ENCODE results near the gene CACNA1F. TPM values are rescaled to one million over a fixed set of nuclear protein-coding genes. Genes with fewer than 3 reads are reported as not detected.
A peak's percentile ranks its signal among the peaks of the same experiment; 100 is the strongest.

Gene CACNA1F
- total and polyA plus RNA-seq, 9 of the 15 experiments (the other 6 are each of a cell fraction or from before 2014, with no cell fraction given) = under 0.01 to 0.41 (median 0.03) TPM; not detected in 3

GRCh38 chrX:49191574-49192011, 41.5 kb downstream of the CACNA1F start (continued):
- TF ChIP-seq MYC (IDR thresholded peaks at IDR 0.05; ENCODE audit: low read depth, low read length) (no peak), MYC (CRISPR knock-in tag; IDR thresholded peaks at IDR 0.05; ENCODE audit: borderline replicate concordance, low read depth) (no peak)

- no peaks in the 10 kb centered on the region for H3K27me3 ChIP-seq (ENCODE audit: control insufficient read depth in 2 of 2, insufficient read depth in 2 of 2, low read length in 2 of 2)
- H3K9me3 ChIP-seq (replicated peaks; ENCODE audit: control insufficient read depth, insufficient read depth, low read depth, low read length) = no peaks in the 10 kb centered on the region
- H3K27ac ChIP-seq (ENCODE audit: extremely low read depth, low read depth, low read length) = peak overlapping the region; percentile 78
- H3K79me2 ChIP-seq (ENCODE audit: control insufficient read depth, insufficient read depth, low read length) = peaks cover 19% of the 10 kb centered on the region; the same call in 2 of the 3 replicates
- intact Hi-C loops (cut with micrococcal nuclease) (loop anchor here (2.0 to 5.0 kb wide), 2 partner anchors 44 to 92 kb away; no protein-coding TSS in a partner anchor), in situ Hi-C loops (cut with MboI) (no loop called here)
- under 1% methylated on average over 19 of the region's 32 CpGs for WGBS (ENCODE audit: insufficient coverage, low coverage, missing lambda C conversion rate)
- POLR2A ChIA-PET = interaction anchor here (0.6 to 1.4 kb wide), 10 partner anchors 11 to 1704 kb away, joined by 3 to 7 read pairs (median 4); partner anchors contain the start of gene OTUD5
- peak overlapping the region; percentile 80 for H3K4me2 ChIP-seq (ENCODE audit: insufficient read depth, low read length)
- H3K4me3 ChIP-seq = peak overlapping the region; percentile 89
- H3K36me3 ChIP-seq (ENCODE audit: control insufficient read depth, insufficient read depth, low read length) = no peaks in the 10 kb centered on the region
- FAIRE-seq (peak; percentile 100), DNase-seq (ENCODE audit: extremely low read depth in 1 of 4, low spot score in 3 of 4) (peak; percentile 84 to 98 (median 90)), ATAC-seq (peak; percentile 90)
- no peaks in the 10 kb centered on the region for H3K9me1 ChIP-seq (ENCODE audit: control insufficient read depth, insufficient read depth, low read length)
- CTCF ChIA-PET (ENCODE audit: low intra/inter-chr PET ratio) = no interaction called here
- no peaks in the 10 kb centered on the region for H4K20me1 ChIP-seq (replicated peaks; ENCODE audit: control insufficient read depth, insufficient read depth, low read length)
- BruUV-seq (replicated peaks) = no TSS peak
- peak overlapping the region; percentile 81 to 98 for H3K9ac ChIP-seq (ENCODE audit: insufficient read depth in 1 of 2, low read depth in 2 of 2, low read length in 2 of 2)
- H2AFZ ChIP-seq (ENCODE audit: low read depth, low read length) = peak overlapping the region; percentile 91
- peaks cover 41 to 48% of the 10 kb centered on the region in 2 experiments for H3K4me1 ChIP-seq (replicated peaks in 1 of 2; ENCODE audit: control insufficient read depth in 2 of 2, insufficient read depth in 2 of 2, low read length in 2 of 2)
- TF ChIP-seq SMC3 (conservative IDR thresholded peaks at IDR 0.05; ENCODE audit: insufficient read depth, low read depth, low read length) (no peak), C11orf30 (IDR thresholded peaks at IDR 0.05; ENCODE audit: low read depth) (no peak), HLTF (IDR thresholded peaks at IDR 0.05) (no peak), ZNF707 (CRISPR knock-in tag; conservative IDR thresholded peaks at IDR 0.05) (no peak), NRF1 (conservative IDR thresholded peaks at IDR 0.05 in 1 of 2, IDR thresholded peaks at IDR 0.05 in 1 of 2) (peak; percentile 92 to 94), SIX5 (IDR thresholded peaks at IDR 0.05; ENCODE audit: borderline replicate concordance in 1 of 2, insufficient read depth in 1 of 2, low read depth in 1 of 2, low read length in 2 of 2) (no peak), DNMT1 (IDR thresholded peaks at IDR 0.05) (no peak), ZFPM2 (CRISPR knock-in tag; IDR thresholded peaks at IDR 0.05) (no peak), CUX1 (CRISPR knock-in tag; IDR thresholded peaks at IDR 0.05) (no peak), NCOA2 (IDR thresholded peaks at IDR 0.05; ENCODE audit: partially characterized antibody in 2 of 2) (no peak), GTF2F1 (IDR thresholded peaks at IDR 0.05; ENCODE audit: low read depth, low read length) (no peak), GABPB2 (CRISPR knock-in tag; conservative IDR thresholded peaks at IDR 0.05) (no peak), RBM39 (optimal IDR thresholded peaks at IDR 0.05; ENCODE audit: low read depth, low read length) (no peak), SP1 (CRISPR knock-in tag; IDR thresholded peaks at IDR 0.05) (peak; percentile 90), ZNF23 (CRISPR knock-in tag; IDR thresholded peaks at IDR 0.05) (no peak)
Observed at GRCh38 chrX:49190821-49191573, 42.1 kb downstream of the CACNA1F start.
